HG03354 (cell line): ENCODE measurements around the gene CX3CR1.
"Not testable (repeated sequence)": the region's sequence is repeated elsewhere in the genome, so short reads cannot be mapped to it uniquely, and the experiment has no call there.

Experiments
- ATAC-seq: cut with Tn5 transposase; IDR thresholded peaks from one replicate; pipeline ENCODE4 v1.9.1; 2021; ENCODE audit warnings: mild to moderate bottlenecking; ENCODE audit not compliant: unreplicated experiment, poor library complexity, severe bottlenecking

The CX3CR1 gene

GRCh38 chr3:39279745-39280517, at the start of gene CX3CR1:
CX3CR1 (minus strand) TSS chr3:39280036; CDS start chr3:39266509, 13,527 bp downstream.
- ATAC-seq: no peak

- no peak for ATAC-seq
These were observed 49.7 kb upstream of the CX3CR1 start, which contains the start of gene CCR8 for GRCh38 chr3:39329493-39329892. CCR8 (plus strand) TSS chr3:39329709; CDS start chr3:39332332, 2,623 bp downstream.

GRCh38 chr3:39327746-39328349, 48.0 kb upstream of the CX3CR1 start:
- peak; percentile 64 for ATAC-seq

GRCh38 chr3:39327053-39327745, 47.4 kb upstream of the CX3CR1 start:
- peak; percentile 6 for ATAC-seq

GRCh38 chr3:39325236-39325635, 45.4 kb upstream of the CX3CR1 start:
- no peak for ATAC-seq

GRCh38 chr3:39323494-39323893, 43.7 kb upstream of the CX3CR1 start:
- no peak for ATAC-seq

- no peak for ATAC-seq
These were observed 43.1 kb upstream of the CX3CR1 start for GRCh38 chr3:39322936-39323335.

- not testable (repeated sequence) for ATAC-seq
These were observed 42.4 kb upstream of the CX3CR1 start for GRCh38 chr3:39322209-39322715.

GRCh38 chr3:39321574-39321983, 41.7 kb upstream of the CX3CR1 start:
- not testable (repeated sequence) for ATAC-seq

GRCh38 chr3:39319249-39319648, 39.4 kb upstream of the CX3CR1 start:
- ATAC-seq: no peak

- ATAC-seq: no peak
These were observed 38.5 kb upstream of the CX3CR1 start for GRCh38 chr3:39318301-39318700.

GRCh38 chr3:39317571-39318169, 37.8 kb upstream of the CX3CR1 start:
- ATAC-seq: no peak

GRCh38 chr3:39315420-39315819, 35.6 kb upstream of the CX3CR1 start:
- no peak for ATAC-seq

- ATAC-seq: no peak
These were observed 33.5 kb upstream of the CX3CR1 start for GRCh38 chr3:39313289-39313688.

GRCh38 chr3:39302178-39302577, 22.3 kb upstream of the CX3CR1 start:
- ATAC-seq: no peak

GRCh38 chr3:39299279-39299678, 19.4 kb upstream of the CX3CR1 start:
- ATAC-seq: no peak

GRCh38 chr3:39296197-39297077, 16.6 kb upstream of the CX3CR1 start:
- ATAC-seq: no peak

- ATAC-seq: peak; percentile 83
These were observed 15.4 kb upstream of the CX3CR1 start for GRCh38 chr3:39295184-39295775.
